Omental fat pad (tissue), 4 donors: Measurements from ENCODE around the gene RAMACL. TPM values are rescaled to one million over a fixed set of nuclear protein-coding genes. Genes with fewer than 3 reads are reported as not detected.

Source experiments
- ATAC-seq: fragments of 150-250 bp; one replicate; pipeline ENCODE4 v1.9.1; 2016; ENCODE audit warnings: mild to moderate bottlenecking, moderate library complexity; ENCODE audit not compliant: low FRiP score
- DNase-seq: peaks from one replicate; pipeline ENCODE4 v3.0.0-alpha.2; 2019; ENCODE audit warnings: low spot score
- CTCF ChIP-seq, 3 donors: fragments of 450-650 bp; IDR thresholded peaks; one replicate each; pipeline ENCODE4 v1.5.1; 2016 to 2017; ENCODE audit warnings: antibody characterized with exemption in 3 of 3, mild to moderate bottlenecking in 3 of 3, moderate library complexity in 2 of 3
- total RNA-seq, 4 donors: library from RNA; depleted of rRNA; stranded (reverse); fragments of >200 nt; gene quantifications; one replicate each; pipeline ENCODE4 v1.1.0, GENCODE V29; 2016

The RAMACL gene
- total RNA-seq, 4 donors from 2014 or later, result 1.9 to 10.9 (median 4.6) TPM

GRCh38 chr6:166621114-166621540, 34.6 kb upstream of the RAMACL start:
- no peak for TF ChIP-seq CTCF (IDR thresholded peaks at IDR 0.05)
- ATAC-seq (no peak), DNase-seq (no peak)

- no peak for TF ChIP-seq CTCF (IDR thresholded peaks at IDR 0.05)
- ATAC-seq (peak; percentile 10), DNase-seq (no peak)
These were observed 34.1 kb upstream of the RAMACL start for GRCh38 chr6:166620478-166621113.

GRCh38 chr6:166619912-166620311, 33.4 kb upstream of the RAMACL start:
- DNase-seq (no peak), ATAC-seq (peak; percentile 80)
- TF ChIP-seq CTCF (IDR thresholded peaks at IDR 0.05), result no peak

GRCh38 chr6:166618866-166619761, 32.6 kb upstream of the RAMACL start:
- ATAC-seq (no peak), DNase-seq (no peak)
- no peak for TF ChIP-seq CTCF (IDR thresholded peaks at IDR 0.05)

- ATAC-seq (no peak), DNase-seq (no peak)
- TF ChIP-seq CTCF (IDR thresholded peaks at IDR 0.05), result no peak
These were observed 31.8 kb upstream of the RAMACL start for GRCh38 chr6:166618251-166618650.

- DNase-seq (no peak), ATAC-seq (no peak)
- no peak for TF ChIP-seq CTCF (IDR thresholded peaks at IDR 0.05)
These were observed 30.9 kb upstream of the RAMACL start for GRCh38 chr6:166617359-166617758.
